HepG2 (cell line): Measurements from ENCODE around the gene STRN4. TPM values are rescaled to one million over a fixed set of nuclear protein-coding genes. Genes with fewer than 3 reads are reported as not detected.

Experiments
- CCDC6 ChIP-seq: sonication (generic); formaldehyde crosslinking; IDR thresholded peaks from 2 replicates; pipeline ENCODE4 v1.8.1; 2022; ENCODE audit warnings: mild to moderate bottlenecking, missing genetic modification reagents, moderate library complexity
- DMAP1 ChIP-seq: IDR thresholded peaks from 2 replicates; pipeline ENCODE4 v1.6.1; 2016
- IKZF5 ChIP-seq: IDR thresholded peaks from 2 replicates; pipeline ENCODE4 v1.6.1; 2018; ENCODE audit warnings: missing genetic modification reagents, mild to moderate bottlenecking, missing compliant biosample characterization
- MLX ChIP-seq: IDR thresholded peaks from 2 replicates; pipeline ENCODE4 v1.6.1; 2016
- SP140L ChIP-seq: sonication (generic); formaldehyde crosslinking; IDR thresholded peaks from 2 replicates; pipeline ENCODE4 v1.4.0; 2020; ENCODE audit warnings: missing genetic modification reagents, borderline replicate concordance
- TFDP2 ChIP-seq: sonication (generic); formaldehyde crosslinking; IDR thresholded peaks from 2 replicates; pipeline ENCODE4 v1.4.0; 2020; ENCODE audit warnings: missing genetic modification reagents
- THRA ChIP-seq: sonication (generic); formaldehyde crosslinking; IDR thresholded peaks from 2 replicates; pipeline ENCODE4 v1.4.0; 2020; ENCODE audit warnings: missing genetic modification reagents, borderline replicate concordance
- ZBTB42 ChIP-seq: sonication (generic); formaldehyde crosslinking; IDR thresholded peaks from 2 replicates; pipeline ENCODE4 v1.5.0; 2020; ENCODE audit warnings: mild to moderate bottlenecking, missing genetic modification reagents
- ZNF142 ChIP-seq: sonication (generic); formaldehyde crosslinking; IDR thresholded peaks from 2 replicates; pipeline ENCODE4 v1.4.0; 2020; ENCODE audit warnings: missing genetic modification reagents
- ZNF512B ChIP-seq: sonication (generic); formaldehyde crosslinking; IDR thresholded peaks from 2 replicates; pipeline ENCODE4 v1.5.1; 2020; ENCODE audit warnings: missing genetic modification reagents, mild to moderate bottlenecking, borderline replicate concordance
- ZNF567 ChIP-seq: sonication (generic); formaldehyde crosslinking; IDR thresholded peaks from 2 replicates; pipeline ENCODE4 v1.8.1; 2023; ENCODE audit warnings: mild to moderate bottlenecking, missing genetic modification reagents, borderline replicate concordance
- ZNF7 ChIP-seq: IDR thresholded peaks from 2 replicates; pipeline ENCODE4 v1.6.1; 2016; ENCODE audit warnings: missing biosample characterization, missing genetic modification reagents
- polyA plus RNA-seq, 8 experiments: library from polyadenylated mRNA; depleted of rRNA in 3 of 8; stranded (reverse) in 7 of 8; unstranded in 1 of 8; fragments of >200 nt; fragmentation: Illumina TruSeq in 4 of 8; extraction: Trizol in 4 of 8; gene quantifications; 2 replicates each; pipeline versions ENCODE4 v1.2.1 to v1.2.3, GENCODE V29; 2011 to 2016; ENCODE audit warnings: low read depth in 4 of 8, missing spikeins in 1 of 8, mixed read lengths in 1 of 8; ENCODE audit not compliant: insufficient read depth in 1 of 8
- total RNA-seq, 5 experiments: library from RNA; depleted of rRNA; stranded (reverse); fragments of >200 nt; fragmentation: Illumina TruSeq; extraction: Trizol; gene quantifications; 2 replicates each; pipeline ENCODE4 v1.2.3, GENCODE V29; 2016; ENCODE audit warnings: low read depth in 1 of 5
- TF ChIP-seq, protein P1 (sequence below): sonication (generic); formaldehyde crosslinking; IDR thresholded peaks from 2 replicates; pipeline ENCODE4 v1.8.1; 2023; ENCODE audit warnings: missing genetic modification reagents, inconsistent platforms, borderline replicate concordance

STRN4 gene
- total and polyA plus RNA-seq, 2 of the 13 experiments (the other 11 are each of a cell fraction or from before 2014, with no cell fraction given): 43.1 to 57.3 TPM

GRCh38 chr19:46788262-46788967 lies 42.2 kb upstream of the STRN4 start, which contains the start of gene SLC1A5 (continued):
- TF ChIP-seq, protein P1, sequence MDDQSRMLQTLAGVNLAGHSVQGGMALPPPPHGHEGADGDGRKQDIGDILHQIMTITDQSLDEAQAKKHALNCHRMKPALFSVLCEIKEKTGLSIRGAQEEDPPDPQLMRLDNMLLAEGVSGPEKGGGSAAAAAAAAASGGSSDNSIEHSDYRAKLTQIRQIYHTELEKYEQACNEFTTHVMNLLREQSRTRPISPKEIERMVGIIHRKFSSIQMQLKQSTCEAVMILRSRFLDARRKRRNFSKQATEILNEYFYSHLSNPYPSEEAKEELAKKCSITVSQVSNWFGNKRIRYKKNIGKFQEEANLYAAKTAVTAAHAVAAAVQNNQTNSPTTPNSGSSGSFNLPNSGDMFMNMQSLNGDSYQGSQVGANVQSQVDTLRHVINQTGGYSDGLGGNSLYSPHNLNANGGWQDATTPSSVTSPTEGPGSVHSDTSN: no peak
- TF ChIP-seq TFDP2 (CRISPR knock-in tag) (peak; percentile 85), MLX (CRISPR knock-in tag) (0 out of 2 replicates have a peak, but pooled peaks have one; percentile 29), ZNF567 (CRISPR knock-in tag) (no peak), DMAP1 (CRISPR knock-in tag) (peak; percentile 91), ZNF142 (CRISPR knock-in tag) (no peak), ZBTB42 (CRISPR knock-in tag) (peak; percentile 78; the same call in 1 of the 2 replicates), SP140L (CRISPR knock-in tag) (no peak; the same call in 1 of the 2 replicates), ZNF7 (CRISPR knock-in tag) (no peak), IKZF5 (peak; percentile 86), ZNF512B (CRISPR knock-in tag) (no peak), CCDC6 (CRISPR knock-in tag) (peak; percentile 57; the same call in 1 of the 2 replicates), THRA (CRISPR knock-in tag) (peak; percentile 64; the same call in 1 of the 2 replicates)
